ENCODE results near the gene NFATC1. TPM values are rescaled to one million over a fixed set of nuclear protein-coding genes. Genes with fewer than 3 reads are reported as not detected.

Gene NFATC1
- total RNA-seq, 2 donors from 2014 or later: 19.0 to 20.2 TPM

GRCh38 chr18:79413025-79413424 lies 17.3 kb downstream of the NFATC1 start:
- Histone ChIP-seq H3K4me3 (no peak overlapping the region), H3K36me3 (peaks cover 27% of the 10 kb centered on the region), H3K27me3 (no peaks in the 10 kb centered on the region), H3K4me1 (no peaks in the 10 kb centered on the region), H3K27ac (no peak overlapping the region), H3K9me3 (no peaks in the 10 kb centered on the region)
- TF ChIP-seq CTCF (IDR thresholded peaks at IDR 0.05): no peak
- no peak for DNase-seq (ENCODE audit: low spot score)

GRCh38 chr18:79413426-79413825 lies 17.7 kb downstream of the NFATC1 start:
- no peak for DNase-seq (ENCODE audit: low spot score)
- Histone ChIP-seq H3K4me1 (no peaks in the 10 kb centered on the region), H3K9me3 (no peaks in the 10 kb centered on the region), H3K4me3 (no peak overlapping the region), H3K27me3 (no peaks in the 10 kb centered on the region), H3K36me3 (peaks cover 27% of the 10 kb centered on the region), H3K27ac (no peak overlapping the region)
- no peak for TF ChIP-seq CTCF (IDR thresholded peaks at IDR 0.05)

GRCh38 chr18:79413901-79414300 lies 18.2 kb downstream of the NFATC1 start:
- TF ChIP-seq CTCF (IDR thresholded peaks at IDR 0.05): no peak
- Histone ChIP-seq H3K9me3 (no peaks in the 10 kb centered on the region), H3K36me3 (peaks cover 27% of the 10 kb centered on the region), H3K27ac (no peak overlapping the region), H3K4me1 (no peaks in the 10 kb centered on the region), H3K4me3 (no peak overlapping the region), H3K27me3 (no peaks in the 10 kb centered on the region)
- DNase-seq (ENCODE audit: low spot score): no peak

GRCh38 chr18:79416022-79416676 lies 20.4 kb downstream of the NFATC1 start:
- H3K4me1 ChIP-seq: no peaks in the 10 kb centered on the region
- no peak overlapping the region for H3K27ac ChIP-seq
- no peak for DNase-seq (ENCODE audit: low spot score)
- peaks cover 28% of the 10 kb centered on the region for H3K36me3 ChIP-seq
- H3K4me3 ChIP-seq: no peak overlapping the region
- TF ChIP-seq CTCF (IDR thresholded peaks at IDR 0.05): no peak
- no peaks in the 10 kb centered on the region for H3K9me3 ChIP-seq
- no peaks in the 10 kb centered on the region for H3K27me3 ChIP-seq

GRCh38 chr18:79416677-79417052 lies 20.9 kb downstream of the NFATC1 start:
- H3K27ac ChIP-seq: no peak overlapping the region

More at GRCh38 chr18:79416677-79417052, 20.9 kb downstream of the NFATC1 start:
- Histone ChIP-seq H3K27me3 (no peaks in the 10 kb centered on the region), H3K4me3 (no peak overlapping the region), H3K4me1 (no peaks in the 10 kb centered on the region), H3K9me3 (no peaks in the 10 kb centered on the region), H3K36me3 (peaks cover 32% of the 10 kb centered on the region)
- TF ChIP-seq CTCF (IDR thresholded peaks at IDR 0.05): no peak
- DNase-seq (ENCODE audit: low spot score): no peak
